Cerebellar nuclear complex (tissue), 1 donor: ENCODE measurements around the gene PKHD1.
"Not testable (repeated sequence)": the region's sequence is repeated elsewhere in the genome, so short reads cannot be mapped to it uniquely, and the experiment has no call there.

Experiments used
- DNase-seq, 2 experiments: peaks; one replicate each; lab custom pipeline; 2025; lab: John Stamatoyannopoulos, UW

The PKHD1 gene

GRCh38 chr6:51928320-51928719, 159.1 kb downstream of the PKHD1 start:
- no peak for DNase-seq

GRCh38 chr6:51927450-51927849, 160.0 kb downstream of the PKHD1 start:
- DNase-seq: no peak

GRCh38 chr6:51926125-51926524, 161.3 kb downstream of the PKHD1 start:
- no peak for DNase-seq

- not testable (repeated sequence) for DNase-seq
Measured at GRCh38 chr6:51922479-51922878, 164.9 kb downstream of the PKHD1 start.

- DNase-seq: not testable (repeated sequence)
Measured at GRCh38 chr6:51918347-51918746, 169.1 kb downstream of the PKHD1 start.

- no peak for DNase-seq
Measured at GRCh38 chr6:51915098-51915497, 172.3 kb downstream of the PKHD1 start.

- DNase-seq: no peak
Measured at GRCh38 chr6:51913265-51913664, 174.1 kb downstream of the PKHD1 start.

GRCh38 chr6:51910851-51911250, 176.6 kb downstream of the PKHD1 start:
- no peak for DNase-seq

GRCh38 chr6:51908243-51908642, 179.2 kb downstream of the PKHD1 start:
- no peak for DNase-seq

GRCh38 chr6:51901766-51902764, 185.3 kb downstream of the PKHD1 start:
- DNase-seq: no peak

- DNase-seq: no peak
Measured at GRCh38 chr6:51893366-51893765, 194.0 kb downstream of the PKHD1 start.

GRCh38 chr6:51892750-51893149, 194.7 kb downstream of the PKHD1 start:
- DNase-seq: no peak

GRCh38 chr6:51892339-51892738, 195.1 kb downstream of the PKHD1 start:
- DNase-seq: no peak

GRCh38 chr6:51891784-51892183, 195.6 kb downstream of the PKHD1 start:
- DNase-seq: no peak

GRCh38 chr6:51887859-51888258, 199.6 kb downstream of the PKHD1 start:
- no peak for DNase-seq

GRCh38 chr6:51885957-51886356, 201.5 kb downstream of the PKHD1 start:
- no peak for DNase-seq

- DNase-seq: no peak
Measured at GRCh38 chr6:51868591-51869355, 218.6 kb downstream of the PKHD1 start.

- no peak for DNase-seq
Measured at GRCh38 chr6:51866867-51867266, 220.5 kb downstream of the PKHD1 start.

GRCh38 chr6:51865996-51866395, 221.4 kb downstream of the PKHD1 start:
- DNase-seq: no peak

GRCh38 chr6:51865176-51865575, 222.2 kb downstream of the PKHD1 start:
- no peak for DNase-seq

GRCh38 chr6:51857134-51857533, 230.3 kb downstream of the PKHD1 start:
- DNase-seq: no peak

GRCh38 chr6:51856508-51856907, 230.9 kb downstream of the PKHD1 start:
- no peak for DNase-seq
